B cell (primary cell): ENCODE measurements around the gene ALDH1A2. TPM values are rescaled to one million over a fixed set of nuclear protein-coding genes. Genes with fewer than 3 reads are reported as not detected.

ENCODE experiments used
- ATAC-seq: fragments of 200-7000 bp; cut with Tn5 transposase; one replicate; pipeline ENCODE4 v1.10.0; 2021; ENCODE audit warnings: low read depth, mild to moderate bottlenecking, moderate number of reproducible peaks, moderate library complexity
- CTCF ChIA-PET: fragments of 350-600 bp; sonication (Branson Sonifier 250); formaldehyde crosslinking; loops from one replicate; lab custom pipeline; 2021; ENCODE audit warnings: antibody characterized with exemption, inconsistent platforms; lab: Charles Lee
- POLR2A ChIA-PET: fragments of 350-600 bp; sonication (Branson Sonifier 250); formaldehyde crosslinking; loops from one replicate; lab custom pipeline; 2021; ENCODE audit warnings: antibody characterized with exemption; lab: Charles Lee
- DNase-seq: peaks from one replicate; pipeline ENCODE4 v3.0.0; 2013
- H2AFZ ChIP-seq: 2 replicates; pipeline ENCODE4 v1.6.1; 2012; ENCODE audit warnings: mild to moderate bottlenecking, low read depth, low read length; ENCODE audit not compliant: insufficient read depth, poor library complexity, severe bottlenecking
- H3K27ac ChIP-seq, 2 donors: 1 replicate in 1 of 2; 2 replicates in 1 of 2; pipeline ENCODE4 v1.5.1; 2012 to 2013; ENCODE audit warnings: low read length in 2 of 2, mild to moderate bottlenecking in 2 of 2, moderate library complexity in 1 of 2
- H3K27me3 ChIP-seq, 4 experiments: fragments of 200-600 bp in 1 of 4; sonication (generic) in 1 of 4; replicated peaks in 1 of 4; 1 replicate in 2 of 4; 2 replicates in 2 of 4; pipeline versions ENCODE4 v1.6.1 to v1.7.0; 2013 to 2016; ENCODE audit warnings: low read length in 3 of 4, mild to moderate bottlenecking in 2 of 4, mixed read lengths in 1 of 4, moderate library complexity in 1 of 4; ENCODE audit not compliant: insufficient read depth in 4 of 4, control insufficient read depth in 3 of 4; ENCODE audit errors: control extremely low read depth in 1 of 4
- H3K36me3 ChIP-seq, 2 experiments: replicated peaks in 1 of 2; 1 replicate in 1 of 2; 2 replicates in 1 of 2; pipeline versions ENCODE4 v1.6.1 to v1.7.1; 2013; ENCODE audit warnings: low read length in 1 of 2; ENCODE audit not compliant: insufficient read depth in 2 of 2, control insufficient read depth in 1 of 2; ENCODE audit errors: control extremely low read depth in 1 of 2, extremely low read depth in 1 of 2
- H3K4me1 ChIP-seq, 2 donors: fragments of 200-600 bp in 1 of 2; sonication (generic) in 1 of 2; 1 replicate in 1 of 2; 2 replicates in 1 of 2; pipeline versions ENCODE4 v1.5.1 to v1.6.1; 2013 to 2017; ENCODE audit warnings: low read length in 2 of 2; ENCODE audit not compliant: control insufficient read depth in 2 of 2, insufficient read depth in 2 of 2
- H3K4me2 ChIP-seq: replicated peaks from 2 replicates; pipeline ENCODE3; 2012; ENCODE audit warnings: mild to moderate bottlenecking, low read depth, low read length; ENCODE audit not compliant: poor library complexity, severe bottlenecking
- H3K4me3 ChIP-seq, 5 experiments: fragments of 200-600 bp in 1 of 5; sonication (generic) in 1 of 5; 1 replicate in 3 of 5; 2 replicates in 2 of 5; pipeline versions ENCODE4 v1.5.1 to v1.7.0; 2011 to 2016; ENCODE audit warnings: low read length in 4 of 5, mild to moderate bottlenecking in 4 of 5, low read depth in 2 of 5, control low read depth in 1 of 5, moderate library complexity in 1 of 5; ENCODE audit not compliant: insufficient read depth in 1 of 5; ENCODE audit errors: control extremely low read depth in 1 of 5, extremely low read depth in 1 of 5
- H3K79me2 ChIP-seq: fragments of 200-600 bp; sonication (generic); one replicate; pipeline ENCODE4 v1.6.0; 2016; ENCODE audit warnings: low read length; ENCODE audit not compliant: control insufficient read depth, insufficient read depth
- H3K9ac ChIP-seq: fragments of 200-600 bp; sonication (generic); 2 replicates; pipeline ENCODE4 v1.6.1; 2017; ENCODE audit warnings: mild to moderate bottlenecking, low read length, moderate library complexity
- H3K9me3 ChIP-seq, 3 donors: one replicate each; pipeline versions ENCODE4 v1.6.1 to v1.7.1; 2013; ENCODE audit warnings: low read length in 2 of 3; ENCODE audit not compliant: control insufficient read depth in 2 of 3, insufficient read depth in 1 of 3; ENCODE audit errors: control extremely low read depth in 1 of 3
- H4K20me1 ChIP-seq: 2 replicates; pipeline ENCODE4 v1.6.0; 2012; ENCODE audit warnings: mild to moderate bottlenecking, low read length; ENCODE audit not compliant: insufficient read depth, control insufficient read depth, poor library complexity, severe bottlenecking
- H3K27ac Mint-ChIP-seq: one replicate; pipeline ENCODE4 v1.8.0; 2021; ENCODE audit warnings: mixed read lengths
- H3K27me3 Mint-ChIP-seq: one replicate; pipeline ENCODE4 v1.8.0; 2021; ENCODE audit warnings: mixed read lengths
- H3K4me1 Mint-ChIP-seq: one replicate; pipeline ENCODE4 v1.8.0; 2021; ENCODE audit warnings: mixed read lengths
- H3K4me3 Mint-ChIP-seq: one replicate; pipeline ENCODE4 v1.8.0; 2021; ENCODE audit warnings: mixed read lengths
- H3K9me3 Mint-ChIP-seq: one replicate; pipeline ENCODE4 v1.8.0; 2022; ENCODE audit warnings: mixed read lengths; ENCODE audit not compliant: insufficient read depth
- CTCF ChIP-seq: fragments of 200-600 bp; IDR thresholded peaks from one replicate; pipeline ENCODE4 v1.8.0; 2022; ENCODE audit warnings: antibody characterized with exemption, mild to moderate bottlenecking
- EZH2 ChIP-seq: IDR thresholded peaks from 2 replicates; pipeline ENCODE4 v1.6.1; 2012; ENCODE audit warnings: borderline replicate concordance, low read depth, mild to moderate bottlenecking, moderate library complexity, low read length; ENCODE audit not compliant: insufficient read depth, poor library complexity, severe bottlenecking
- WGBS: methylation state at CpG from one replicate; pipeline ENCODE4 v1.1.5; 2013; ENCODE audit warnings: missing lambda C conversion rate; ENCODE audit not compliant: insufficient coverage; 5-methylcytosine and 5-hydroxymethylcytosine counted together
- intact Hi-C: fragments of 100-400 bp; cut with micrococcal nuclease; formaldehyde crosslinking; loops from one replicate; pipeline ENCODE4 v1.10.0; 2022
- polyA plus RNA-seq: library from polyadenylated mRNA; depleted of rRNA; stranded (reverse); fragments of >200 nt; gene quantifications from 2 replicates; pipeline ENCODE4 v1.2.3, GENCODE V29; 2012
- total RNA-seq, 2 donors: library from RNA; stranded (reverse); fragments of 120-200 nt in 1 of 2; gene quantifications; 1 replicate in 1 of 2; 2 replicates in 1 of 2; pipeline versions ENCODE4 v1.2.3 to v1.2.4, GENCODE V29; 2013 to 2022

ALDH1A2 gene
- total and polyA plus RNA-seq, 2 donors (not counting 1 experiment from before 2014, with no cell fraction given) = not detected

- CTCF ChIA-PET = interaction anchor here (1.0 kb wide), 1 partner anchor 12 kb away, joined by 3 read pairs; no protein-coding TSS in a partner anchor
- Mint-ChIP-seq H3K4me3 (no peak overlapping the region), H3K27ac (no peak overlapping the region), H3K4me1 (no peaks in the 10 kb centered on the region), H3K9me3 (no peaks in the 10 kb centered on the region), H3K27me3 (peaks cover 45% of the 10 kb centered on the region)
- Histone ChIP-seq H4K20me1 (no peaks in the 10 kb centered on the region), H3K4me1 (no peaks in the 10 kb centered on the region), H3K4me3 (no peak overlapping the region), H3K4me2 (no peak overlapping the region), H3K9ac (no peak overlapping the region), H3K79me2 (no peaks in the 10 kb centered on the region), H3K36me3 (no peaks in the 10 kb centered on the region), H3K27ac (no peak overlapping the region), H3K27me3 (peaks cover 0 to 4% (median 3%) of the 10 kb centered on the region in 4 experiments), H3K9me3 (peaks cover 0 to 1% (median 0%) of the 10 kb centered on the region in 3 donors), H2AFZ (no peak overlapping the region)
- TF ChIP-seq EZH2 (no peak), CTCF (no peak)
- ATAC-seq = no peak
- DNase-seq = no peak
- POLR2A ChIA-PET = no interaction called here
- no CpG with 5 or more reads among the region's 5 CpGs for WGBS
- intact Hi-C loops = no loop called here
Measured at GRCh38 chr15:58052334-58052733, 13.2 kb downstream of the ALDH1A2 start.

GRCh38 chr15:58049520-58050227 is 15.8 kb downstream of the ALDH1A2 start:
- no peaks in the 10 kb centered on the region for H3K36me3 ChIP-seq
- Mint-ChIP-seq H3K27ac (no peak overlapping the region), H3K9me3 (no peaks in the 10 kb centered on the region), H3K4me3 (no peak overlapping the region), H3K4me1 (no peaks in the 10 kb centered on the region), H3K27me3 (peaks cover 40% of the 10 kb centered on the region)
- H3K79me2 ChIP-seq = no peaks in the 10 kb centered on the region
- whole genome bisulfite sequencing = 88% methylated on average over 2 of the region's 3 CpGs
- no peak overlapping the region for H3K9ac ChIP-seq
- H3K4me2 ChIP-seq = no peak overlapping the region
- ChIA-PET POLR2A (no interaction called here), CTCF (no interaction called here)
- H3K27ac ChIP-seq = no peak overlapping the region
- DNase-seq (no peak), ATAC-seq (no peak)
- intact Hi-C loops = loop anchor here (10.0 kb wide), 1 partner anchor 1475 kb away; no protein-coding TSS in a partner anchor
- no peak overlapping the region for H2AFZ ChIP-seq
- no peaks in the 10 kb centered on the region for H4K20me1 ChIP-seq
- no peaks in the 10 kb centered on the region for H3K4me1 ChIP-seq
- no peak overlapping the region for H3K4me3 ChIP-seq
- peaks cover 0 to 4% (median 1%) of the 10 kb centered on the region in 4 experiments for H3K27me3 ChIP-seq
- H3K9me3 ChIP-seq = peaks cover 0 to 1% (median 0%) of the 10 kb centered on the region in 3 donors
- no peak for TF ChIP-seq CTCF
- TF ChIP-seq EZH2 = no peak
